Right renal pelvis (tissue), 4 donors: Measurements from ENCODE around the gene TARBP2. TPM values are rescaled to one million over a fixed set of nuclear protein-coding genes. Genes with fewer than 3 reads are reported as not detected.
"Not testable (repeated sequence)": the region's sequence is repeated elsewhere in the genome, so short reads cannot be mapped to it uniquely, and the experiment has no call there.

ENCODE experiments used
- DNase-seq, 4 donors: peaks; one replicate each; pipeline ENCODE4 v3.0.0-alpha.2; 2013; ENCODE audit warnings: low read depth in 4 of 4, low spot score in 3 of 4, missing footprints in 1 of 4
- polyA plus RNA-seq, 4 donors: library from polyadenylated mRNA; unstranded; fragments of 120-200 nt; gene quantifications; one replicate each; pipeline ENCODE4 v1.2.1, GENCODE V29; 2013; ENCODE audit not compliant: insufficient read length in 4 of 4

The TARBP2 gene
- polyA plus RNA-seq, 4 donors: 43.0 to 57.0 (median 45.7) TPM

- DNase-seq: no peak
Observed at GRCh38 chr12:53474077-53474476, 27.0 kb upstream of the TARBP2 start.

- DNase-seq: no peak
Observed at GRCh38 chr12:53474819-53475218, 26.3 kb upstream of the TARBP2 start.

GRCh38 chr12:53476769-53477209 is 24.3 kb upstream of the TARBP2 start:
- no peak for DNase-seq

- no peak for DNase-seq
Observed at GRCh38 chr12:53478865-53479264, 22.2 kb upstream of the TARBP2 start.

- no peak for DNase-seq
Observed at GRCh38 chr12:53479331-53479730, 21.8 kb upstream of the TARBP2 start.

- DNase-seq: no peak
Observed at GRCh38 chr12:53480491-53481442, 20.3 kb upstream of the TARBP2 start.

GRCh38 chr12:53481458-53481857 is 19.6 kb upstream of the TARBP2 start:
- not testable (repeated sequence) for DNase-seq

- DNase-seq: no peak
Observed at GRCh38 chr12:53481939-53482586, 19.0 kb upstream of the TARBP2 start.

GRCh38 chr12:53482626-53483168 is 18.4 kb upstream of the TARBP2 start:
- no peak for DNase-seq

GRCh38 chr12:53483225-53483978 is 17.7 kb upstream of the TARBP2 start:
- no peak for DNase-seq

- no peak for DNase-seq
Observed at GRCh38 chr12:53483979-53484377, 17.1 kb upstream of the TARBP2 start.

- DNase-seq: no peak
Observed at GRCh38 chr12:53484686-53485575, 16.2 kb upstream of the TARBP2 start.

GRCh38 chr12:53485955-53486735 is 14.9 kb upstream of the TARBP2 start:
- DNase-seq: no peak

- no peak for DNase-seq
Observed at GRCh38 chr12:53486736-53487487, 14.2 kb upstream of the TARBP2 start.

GRCh38 chr12:53489242-53489864 is 11.7 kb upstream of the TARBP2 start:
- DNase-seq: no peak

- no peak for DNase-seq
Observed at GRCh38 chr12:53492188-53492587, 8.9 kb upstream of the TARBP2 start.

- DNase-seq: peak; percentile 89 to 93 (median 92)
Observed at GRCh38 chr12:53492830-53493609, 8.1 kb upstream of the TARBP2 start.
